ENCODE data around the gene SHROOM3. TPM values are rescaled to one million over a fixed set of nuclear protein-coding genes. Genes with fewer than 3 reads are reported as not detected.

Gene SHROOM3
- total and polyA plus RNA-seq, 2 experiments from 2014 or later = 11.3 to 73.5 TPM

DNA sequence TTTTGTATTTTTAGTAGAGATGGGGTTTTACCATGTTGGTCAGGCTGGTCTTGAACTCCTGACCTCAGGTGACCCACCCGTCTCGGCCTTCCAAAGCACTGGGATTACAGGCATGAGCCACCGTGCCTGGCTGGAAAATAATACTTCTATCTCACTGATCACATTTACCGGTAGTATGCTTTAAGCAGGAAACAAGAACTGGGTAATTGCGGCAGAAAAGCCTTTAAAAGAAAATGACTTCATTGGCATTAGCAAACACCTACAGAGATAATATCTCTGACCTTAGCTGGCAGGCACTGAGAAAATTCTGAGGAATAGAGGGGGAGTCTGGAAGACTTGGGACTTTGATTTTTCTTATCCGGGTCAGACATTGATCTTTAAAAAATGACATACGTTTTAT lies 78.5 kb downstream of the SHROOM3 start (continued):
- TF ChIP-seq POLR2AphosphoS5 (IDR thresholded peaks at IDR 0.05; ENCODE audit: low read depth) = no peak
- no peak for TF ChIP-seq JUNB (IDR thresholded peaks at IDR 0.05; ENCODE audit: unreplicated experiment)
- TF ChIP-seq, protein P1, sequence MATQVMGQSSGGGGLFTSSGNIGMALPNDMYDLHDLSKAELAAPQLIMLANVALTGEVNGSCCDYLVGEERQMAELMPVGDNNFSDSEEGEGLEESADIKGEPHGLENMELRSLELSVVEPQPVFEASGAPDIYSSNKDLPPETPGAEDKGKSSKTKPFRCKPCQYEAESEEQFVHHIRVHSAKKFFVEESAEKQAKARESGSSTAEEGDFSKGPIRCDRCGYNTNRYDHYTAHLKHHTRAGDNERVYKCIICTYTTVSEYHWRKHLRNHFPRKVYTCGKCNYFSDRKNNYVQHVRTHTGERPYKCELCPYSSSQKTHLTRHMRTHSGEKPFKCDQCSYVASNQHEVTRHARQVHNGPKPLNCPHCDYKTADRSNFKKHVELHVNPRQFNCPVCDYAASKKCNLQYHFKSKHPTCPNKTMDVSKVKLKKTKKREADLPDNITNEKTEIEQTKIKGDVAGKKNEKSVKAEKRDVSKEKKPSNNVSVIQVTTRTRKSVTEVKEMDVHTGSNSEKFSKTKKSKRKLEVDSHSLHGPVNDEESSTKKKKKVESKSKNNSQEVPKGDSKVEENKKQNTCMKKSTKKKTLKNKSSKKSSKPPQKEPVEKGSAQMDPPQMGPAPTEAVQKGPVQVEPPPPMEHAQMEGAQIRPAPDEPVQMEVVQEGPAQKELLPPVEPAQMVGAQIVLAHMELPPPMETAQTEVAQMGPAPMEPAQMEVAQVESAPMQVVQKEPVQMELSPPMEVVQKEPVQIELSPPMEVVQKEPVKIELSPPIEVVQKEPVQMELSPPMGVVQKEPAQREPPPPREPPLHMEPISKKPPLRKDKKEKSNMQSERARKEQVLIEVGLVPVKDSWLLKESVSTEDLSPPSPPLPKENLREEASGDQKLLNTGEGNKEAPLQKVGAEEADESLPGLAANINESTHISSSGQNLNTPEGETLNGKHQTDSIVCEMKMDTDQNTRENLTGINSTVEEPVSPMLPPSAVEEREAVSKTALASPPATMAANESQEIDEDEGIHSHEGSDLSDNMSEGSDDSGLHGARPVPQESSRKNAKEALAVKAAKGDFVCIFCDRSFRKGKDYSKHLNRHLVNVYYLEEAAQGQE (IDR thresholded peaks at IDR 0.05; ENCODE audit: unreplicated experiment) = no peak
- no peak for TF ChIP-seq NANOG (IDR thresholded peaks at IDR 0.05; ENCODE audit: borderline replicate concordance)
- TF ChIP-seq ZNF331 (CRISPR knock-in tag; IDR thresholded peaks at IDR 0.05; ENCODE audit: low read depth) = no peak

DNA sequence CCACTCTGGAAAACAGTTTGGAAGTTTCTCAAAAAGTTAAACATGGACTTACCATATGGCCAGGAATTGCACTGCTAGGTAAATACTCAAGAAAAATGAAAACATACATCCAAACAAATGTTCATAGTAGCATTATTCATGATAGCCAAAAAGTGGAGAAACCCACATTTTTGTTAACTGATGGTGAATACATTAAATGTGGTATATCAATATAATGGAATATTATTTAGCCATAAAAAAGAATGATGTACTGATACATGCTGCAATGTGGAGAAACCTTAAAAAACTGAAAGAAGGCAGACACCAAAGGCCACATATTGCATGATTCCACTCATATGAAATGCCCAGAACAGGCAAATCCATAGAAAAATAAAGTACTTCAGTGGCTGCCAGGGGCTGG lies 79.1 kb downstream of the SHROOM3 start:
- Histone ChIP-seq H3K27ac (ENCODE audit: low read depth) (no peak overlapping the region), H4K20me1 (replicated peaks; ENCODE audit: insufficient read depth) (no peaks in the 10 kb centered on the region), H3K36me3 (ENCODE audit: insufficient read depth) (0 out of 2 replicates have a peak, but pooled peaks cover 5% of the 10 kb centered on the region), H3K4me2 (no peak overlapping the region), H3K79me2 (replicated peaks; ENCODE audit: insufficient read depth) (no peaks in the 10 kb centered on the region), H3F3A (replicated peaks; ENCODE audit: low read depth) (no peaks in the 10 kb centered on the region), H3K9me2 (ENCODE audit: insufficient read depth) (no peaks in the 10 kb centered on the region), H3K4me3 (no peak overlapping the region), H3K4me1 (ENCODE audit: insufficient read depth) (peaks cover 9% of the 10 kb centered on the region; the same call in 1 of the 2 replicates), H2AFZ (no peak overlapping the region), H3K27me3 (ENCODE audit: insufficient read depth) (no peaks in the 10 kb centered on the region)
- Mint-ChIP-seq H3K27ac (no peak overlapping the region), H3K4me1 (peaks cover 14% of the 10 kb centered on the region), H3K9me3 (peaks cover 11% of the 10 kb centered on the region; the same call in 2 of the 3 replicates), H3K27me3 (ENCODE audit: insufficient read depth, low read depth, poor library complexity) (peaks cover 7% of the 10 kb centered on the region), H3K36me3 (ENCODE audit: low read depth) (peaks cover 9% of the 10 kb centered on the region; the same call in 2 of the 3 replicates), H3K4me3 (no peak overlapping the region)
- DNase-seq (ENCODE audit: low spot score) = no peak
- no peak for ATAC-seq
- TF ChIP-seq, protein P1 (IDR thresholded peaks at IDR 0.05; ENCODE audit: unreplicated experiment) = no peak
- no peak for TF ChIP-seq ZNF114 (CRISPR knock-in tag; IDR thresholded peaks at IDR 0.05)
- TF ChIP-seq, protein P2, sequence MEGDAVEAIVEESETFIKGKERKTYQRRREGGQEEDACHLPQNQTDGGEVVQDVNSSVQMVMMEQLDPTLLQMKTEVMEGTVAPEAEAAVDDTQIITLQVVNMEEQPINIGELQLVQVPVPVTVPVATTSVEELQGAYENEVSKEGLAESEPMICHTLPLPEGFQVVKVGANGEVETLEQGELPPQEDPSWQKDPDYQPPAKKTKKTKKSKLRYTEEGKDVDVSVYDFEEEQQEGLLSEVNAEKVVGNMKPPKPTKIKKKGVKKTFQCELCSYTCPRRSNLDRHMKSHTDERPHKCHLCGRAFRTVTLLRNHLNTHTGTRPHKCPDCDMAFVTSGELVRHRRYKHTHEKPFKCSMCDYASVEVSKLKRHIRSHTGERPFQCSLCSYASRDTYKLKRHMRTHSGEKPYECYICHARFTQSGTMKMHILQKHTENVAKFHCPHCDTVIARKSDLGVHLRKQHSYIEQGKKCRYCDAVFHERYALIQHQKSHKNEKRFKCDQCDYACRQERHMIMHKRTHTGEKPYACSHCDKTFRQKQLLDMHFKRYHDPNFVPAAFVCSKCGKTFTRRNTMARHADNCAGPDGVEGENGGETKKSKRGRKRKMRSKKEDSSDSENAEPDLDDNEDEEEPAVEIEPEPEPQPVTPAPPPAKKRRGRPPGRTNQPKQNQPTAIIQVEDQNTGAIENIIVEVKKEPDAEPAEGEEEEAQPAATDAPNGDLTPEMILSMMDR (conservative IDR thresholded peaks at IDR 0.05; ENCODE audit: low read depth in 2 of 2) = no peak
- TF ChIP-seq JUNB (IDR thresholded peaks at IDR 0.05; ENCODE audit: unreplicated experiment) = no peak
- TF ChIP-seq EZH2 (IDR thresholded peaks at IDR 0.05; ENCODE audit: low read depth, unreplicated experiment) = no peak
- TF ChIP-seq NANOG (IDR thresholded peaks at IDR 0.05; ENCODE audit: borderline replicate concordance) = no peak

Data from GM23338 (cell line).